NCI-H69 (cell line): ENCODE measurements around the gene ANAPC1.
"Not testable (repeated sequence)": the region's sequence is repeated elsewhere in the genome, so short reads cannot be mapped to it uniquely, and the experiment has no call there.

Experiments
- DNase-seq: peaks from one replicate; lab custom pipeline; 2025; lab: John Stamatoyannopoulos, UW

The ANAPC1 gene

GRCh38 chr2:111883661-111884591 lies at the start of gene ANAPC1:
Gene ANAPC1, minus strand, starts transcription at chr2:111884193. Its CDS starts 3,368 bp downstream, at chr2:111880825.
- peak; percentile 88 for DNase-seq

GRCh38 chr2:111932841-111933291 lies 48.9 kb upstream of the ANAPC1 start:
- no peak for DNase-seq

- no peak for DNase-seq
Observed at GRCh38 chr2:111930875-111931274, 46.9 kb upstream of the ANAPC1 start.

GRCh38 chr2:111930409-111930808 lies 46.4 kb upstream of the ANAPC1 start:
- no peak for DNase-seq

GRCh38 chr2:111927723-111928122 lies 43.7 kb upstream of the ANAPC1 start:
- no peak for DNase-seq

- no peak for DNase-seq
Observed at GRCh38 chr2:111924617-111925107, 40.7 kb upstream of the ANAPC1 start.

GRCh38 chr2:111923276-111923804 lies 39.3 kb upstream of the ANAPC1 start:
- DNase-seq: no peak

GRCh38 chr2:111919794-111920608 lies 36.0 kb upstream of the ANAPC1 start:
- no peak for DNase-seq

- no peak for DNase-seq
Observed at GRCh38 chr2:111919365-111919764, 35.4 kb upstream of the ANAPC1 start.

GRCh38 chr2:111918383-111918806 lies 34.4 kb upstream of the ANAPC1 start:
- peak; percentile 83 for DNase-seq

GRCh38 chr2:111917106-111917505 lies 33.1 kb upstream of the ANAPC1 start:
- DNase-seq: no peak

GRCh38 chr2:111912547-111912946 lies 28.6 kb upstream of the ANAPC1 start:
- no peak for DNase-seq

- not testable (repeated sequence) for DNase-seq
Observed at GRCh38 chr2:111911295-111911977, 27.4 kb upstream of the ANAPC1 start.

- no peak for DNase-seq
Observed at GRCh38 chr2:111910609-111911277, 26.8 kb upstream of the ANAPC1 start.

GRCh38 chr2:111909997-111910396 lies 26.0 kb upstream of the ANAPC1 start:
- not testable (repeated sequence) for DNase-seq

GRCh38 chr2:111909079-111909478 lies 25.1 kb upstream of the ANAPC1 start:
- DNase-seq: no peak

GRCh38 chr2:111908578-111908977 lies 24.6 kb upstream of the ANAPC1 start:
- DNase-seq: no peak

GRCh38 chr2:111905990-111906735 lies 22.2 kb upstream of the ANAPC1 start:
- peak; percentile 16 for DNase-seq

- DNase-seq: not testable (repeated sequence)
Observed at GRCh38 chr2:111905475-111905869, 21.5 kb upstream of the ANAPC1 start.
